Central memory CD8-positive, alpha-beta T cell (primary cell): ENCODE results near the gene MAP3K4.
A peak's percentile ranks its signal among the peaks of the same experiment; 100 is the strongest.

ENCODE experiments used
- ATAC-seq: fragments of 150-1000 bp; cut with Tn5 transposase; replicated peaks from 2 replicates; pipeline ENCODE4 v1.10.0; 2022; ENCODE audit warnings: mild to moderate bottlenecking, moderate FRiP score, moderate number of reproducible peaks; ENCODE audit not compliant: poor library complexity, severe bottlenecking; ENCODE audit errors: extremely low read depth
- DNase-seq, 2 donors: peaks; one replicate each; pipeline ENCODE4 v3.0.0; 2021; ENCODE audit warnings: low spot score in 2 of 2
- H3K27ac Mint-ChIP-seq: one replicate; pipeline ENCODE4 v1.8.0; 2022; ENCODE audit warnings: low read depth, mild to moderate bottlenecking, moderate library complexity, mixed read lengths
- H3K27me3 Mint-ChIP-seq: one replicate; pipeline ENCODE4 v1.8.0; 2022; ENCODE audit warnings: mixed read lengths
- H3K36me3 Mint-ChIP-seq: one replicate; pipeline ENCODE4 v1.8.0; 2022; ENCODE audit warnings: mild to moderate bottlenecking, moderate library complexity, mixed read lengths; ENCODE audit not compliant: insufficient read depth
- H3K4me1 Mint-ChIP-seq: one replicate; pipeline ENCODE4 v1.8.0; 2022; ENCODE audit warnings: mixed read lengths
- H3K4me3 Mint-ChIP-seq: one replicate; pipeline ENCODE4 v1.8.0; 2022; ENCODE audit warnings: mild to moderate bottlenecking, moderate library complexity, mixed read lengths
- H3K9me3 Mint-ChIP-seq: one replicate; pipeline ENCODE4 v1.8.0; 2022; ENCODE audit warnings: mixed read lengths

The MAP3K4 gene

GRCh38 chr6:161088676-161089328 lies 97.2 kb downstream of the MAP3K4 start:
- ATAC-seq (no peak), DNase-seq (no peak)
- Mint-ChIP-seq H3K4me3 (no peak overlapping the region), H3K4me1 (no peaks in the 10 kb centered on the region), H3K27ac (no peak overlapping the region), H3K27me3 (no peaks in the 10 kb centered on the region), H3K36me3 (peaks cover 56% of the 10 kb centered on the region), H3K9me3 (no peaks in the 10 kb centered on the region)

GRCh38 chr6:161091151-161091550 lies 99.6 kb downstream of the MAP3K4 start:
- Mint-ChIP-seq H3K4me1 (no peaks in the 10 kb centered on the region), H3K9me3 (no peaks in the 10 kb centered on the region), H3K36me3 (peaks cover 57% of the 10 kb centered on the region), H3K27ac (no peak overlapping the region), H3K4me3 (no peak overlapping the region), H3K27me3 (no peaks in the 10 kb centered on the region)
- DNase-seq (no peak), ATAC-seq (no peak)

GRCh38 chr6:161091972-161092701 lies 100.6 kb downstream of the MAP3K4 start:
- Mint-ChIP-seq H3K27me3 (no peaks in the 10 kb centered on the region), H3K36me3 (peaks cover 52% of the 10 kb centered on the region), H3K9me3 (no peaks in the 10 kb centered on the region), H3K4me1 (no peaks in the 10 kb centered on the region), H3K4me3 (no peak overlapping the region), H3K27ac (no peak overlapping the region)
- DNase-seq (no peak), ATAC-seq (no peak)

GRCh38 chr6:161094955-161095354 lies 103.4 kb downstream of the MAP3K4 start:
- Mint-ChIP-seq H3K4me3 (no peak overlapping the region), H3K9me3 (no peaks in the 10 kb centered on the region), H3K36me3 (peaks cover 55% of the 10 kb centered on the region), H3K27me3 (no peaks in the 10 kb centered on the region), H3K27ac (no peak overlapping the region), H3K4me1 (no peaks in the 10 kb centered on the region)
- ATAC-seq, result no peak
- DNase-seq, result no peak

- no peak for ATAC-seq
- Mint-ChIP-seq H3K36me3 (peaks cover 53% of the 10 kb centered on the region), H3K4me1 (no peaks in the 10 kb centered on the region)
Measured at GRCh38 chr6:161095916-161096315, 104.3 kb downstream of the MAP3K4 start.

GRCh38 chr6:161100072-161100471 lies 108.5 kb downstream of the MAP3K4 start:
- DNase-seq (no peak), ATAC-seq (no peak)
- peaks cover 42% of the 10 kb centered on the region for H3K36me3 Mint-ChIP-seq
- H3K9me3 Mint-ChIP-seq, result no peaks in the 10 kb centered on the region
- H3K27ac Mint-ChIP-seq, result no peak overlapping the region
- H3K4me1 Mint-ChIP-seq, result no peaks in the 10 kb centered on the region
- no peak overlapping the region for H3K4me3 Mint-ChIP-seq
- no peaks in the 10 kb centered on the region for H3K27me3 Mint-ChIP-seq

More at GRCh38 chr6:161095916-161096315, 104.3 kb downstream of the MAP3K4 start:
- Mint-ChIP-seq H3K9me3 (no peaks in the 10 kb centered on the region), H3K4me3 (no peak overlapping the region), H3K27ac (no peak overlapping the region), H3K27me3 (no peaks in the 10 kb centered on the region)
- DNase-seq, result no peak

GRCh38 chr6:161101517-161101916 lies 109.9 kb downstream of the MAP3K4 start:
- Mint-ChIP-seq H3K4me3 (no peak overlapping the region), H3K9me3 (no peaks in the 10 kb centered on the region), H3K27ac (no peak overlapping the region), H3K4me1 (no peaks in the 10 kb centered on the region), H3K36me3 (peaks cover 49% of the 10 kb centered on the region), H3K27me3 (no peaks in the 10 kb centered on the region)
- ATAC-seq (no peak), DNase-seq (no peak)

GRCh38 chr6:161103475-161103874 lies 111.9 kb downstream of the MAP3K4 start:
- Mint-ChIP-seq H3K27ac (no peak overlapping the region), H3K27me3 (no peaks in the 10 kb centered on the region), H3K4me3 (no peak overlapping the region), H3K4me1 (no peaks in the 10 kb centered on the region), H3K36me3 (peaks cover 50% of the 10 kb centered on the region), H3K9me3 (no peaks in the 10 kb centered on the region)
- no peak for DNase-seq
- no peak for ATAC-seq

GRCh38 chr6:161104966-161105365 lies 113.4 kb downstream of the MAP3K4 start:
- Mint-ChIP-seq H3K27ac (peak overlapping the region; percentile 20), H3K27me3 (no peaks in the 10 kb centered on the region), H3K4me3 (no peak overlapping the region), H3K9me3 (no peaks in the 10 kb centered on the region), H3K36me3 (peaks cover 49% of the 10 kb centered on the region), H3K4me1 (no peaks in the 10 kb centered on the region)
- ATAC-seq (no peak), DNase-seq (no peak)

- Mint-ChIP-seq H3K9me3 (no peaks in the 10 kb centered on the region), H3K27me3 (no peaks in the 10 kb centered on the region), H3K36me3 (peaks cover 53% of the 10 kb centered on the region), H3K4me1 (no peaks in the 10 kb centered on the region), H3K4me3 (no peak overlapping the region), H3K27ac (peak overlapping the region; percentile 20)
- DNase-seq (no peak), ATAC-seq (no peak)
Measured at GRCh38 chr6:161105408-161105807, 113.8 kb downstream of the MAP3K4 start.

- Mint-ChIP-seq H3K27ac (peak overlapping the region; percentile 18), H3K4me3 (no peak overlapping the region), H3K9me3 (no peaks in the 10 kb centered on the region), H3K27me3 (no peaks in the 10 kb centered on the region), H3K36me3 (peaks cover 67% of the 10 kb centered on the region), H3K4me1 (no peaks in the 10 kb centered on the region)
- DNase-seq (no peak), ATAC-seq (no peak)
Measured at GRCh38 chr6:161107779-161108730, 116.5 kb downstream of the MAP3K4 start.

GRCh38 chr6:161108916-161109315 lies 117.3 kb downstream of the MAP3K4 start:
- Mint-ChIP-seq H3K4me3 (no peak overlapping the region), H3K27me3 (no peaks in the 10 kb centered on the region), H3K9me3 (no peaks in the 10 kb centered on the region), H3K36me3 (peaks cover 68% of the 10 kb centered on the region), H3K4me1 (no peaks in the 10 kb centered on the region), H3K27ac (no peak overlapping the region)
- ATAC-seq, result no peak
- no peak for DNase-seq
